ENCODE measurements around the gene CYTH2.

The CYTH2 gene

DNA sequence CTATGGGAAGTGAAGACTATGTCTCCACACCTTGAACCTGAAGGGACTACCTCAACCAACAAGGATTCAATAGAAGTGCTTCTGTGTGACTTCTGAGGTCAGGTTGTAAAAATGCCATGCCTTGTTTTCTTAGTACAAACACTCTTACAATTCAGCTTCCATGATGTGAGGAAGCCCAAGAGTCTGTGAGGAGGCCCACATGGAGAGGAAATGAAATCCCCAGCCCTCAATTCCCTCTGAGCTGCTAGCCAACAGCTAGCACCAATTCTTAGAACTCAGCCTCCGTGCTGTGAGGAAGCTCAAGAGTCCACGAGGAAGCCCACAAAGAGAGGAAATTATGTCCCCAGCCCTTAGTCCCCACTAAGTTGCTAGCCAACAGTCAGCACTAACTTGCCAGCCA, 55.1 kb downstream of the CYTH2 start:
- Histone ChIP-seq H3K27ac (ENCODE audit: low read depth, low read length) (no peak overlapping the region), H3K36me3 (ENCODE audit: insufficient read depth, low read length) (no peaks in the 10 kb centered on the region), H3K9me3 (ENCODE audit: low read length) (peaks cover 4% of the 10 kb centered on the region), H3K4me1 (ENCODE audit: insufficient read depth, low read length) (no peaks in the 10 kb centered on the region), H3K9ac (ENCODE audit: low read length) (no peak overlapping the region), H3K27me3 (ENCODE audit: control insufficient read depth in 1 of 2, insufficient read depth in 2 of 2, low read length in 2 of 2) (no peaks in the 10 kb centered on the region), H3K4me3 (ENCODE audit: low read depth in 1 of 2, low read length in 2 of 2) (no peak overlapping the region)

DNA sequence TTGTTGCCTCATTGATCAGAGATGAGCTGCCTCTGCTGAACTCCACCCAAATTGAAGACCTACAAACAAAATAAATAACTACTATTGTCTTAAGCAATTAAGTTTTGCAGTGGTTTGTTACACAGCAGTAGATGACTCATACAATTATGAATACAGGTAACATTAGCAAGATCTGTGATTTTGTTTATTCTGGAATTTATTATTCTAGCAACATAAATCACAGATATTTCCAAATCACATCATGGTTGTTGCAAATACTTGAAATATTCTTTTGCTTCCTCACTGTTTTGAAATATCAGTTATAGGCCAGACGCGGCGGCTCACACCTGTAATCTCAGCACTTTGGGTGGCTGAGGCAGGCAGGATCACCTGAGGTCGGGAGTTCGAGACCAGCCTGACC, 55.6 kb downstream of the CYTH2 start:
- peaks cover 4% of the 10 kb centered on the region for H3K9me3 ChIP-seq (ENCODE audit: low read length)
- H3K4me1 ChIP-seq (ENCODE audit: insufficient read depth, low read length) = no peaks in the 10 kb centered on the region
- H3K4me3 ChIP-seq (ENCODE audit: low read depth in 1 of 2, low read length in 2 of 2) = no peak overlapping the region
- H3K27ac ChIP-seq (ENCODE audit: low read depth, low read length) = no peak overlapping the region
- no peaks in the 10 kb centered on the region for H3K27me3 ChIP-seq (ENCODE audit: control insufficient read depth in 1 of 2, insufficient read depth in 2 of 2, low read length in 2 of 2)
- H3K9ac ChIP-seq (ENCODE audit: low read length) = no peak overlapping the region
- H3K36me3 ChIP-seq (ENCODE audit: insufficient read depth, low read length) = no peaks in the 10 kb centered on the region

DNA sequence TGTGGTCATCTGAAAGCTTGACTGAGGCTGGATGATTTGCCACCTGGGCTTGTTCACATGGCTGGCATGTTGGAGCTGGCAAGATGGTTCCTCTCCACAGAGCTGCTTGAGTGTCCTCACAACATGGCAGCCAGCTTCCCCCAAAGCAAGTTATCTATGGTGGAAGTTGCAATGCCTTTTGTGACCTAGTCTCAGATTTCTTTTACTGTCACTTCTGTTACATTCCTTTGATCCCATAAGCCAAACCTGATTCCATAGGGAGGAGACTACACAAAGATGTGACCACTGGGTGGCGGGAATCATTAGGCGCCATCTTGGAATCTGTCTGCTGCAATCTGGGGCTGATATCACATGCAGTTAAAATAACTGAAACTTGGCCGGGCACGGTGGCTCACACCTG, 60.0 kb downstream of the CYTH2 start:
- H3K36me3 ChIP-seq (ENCODE audit: insufficient read depth, low read length) = no peaks in the 10 kb centered on the region
- no peaks in the 10 kb centered on the region for H3K4me1 ChIP-seq (ENCODE audit: insufficient read depth, low read length)
- H3K27me3 ChIP-seq (ENCODE audit: control insufficient read depth in 1 of 2, insufficient read depth in 2 of 2, low read length in 2 of 2) = no peaks in the 10 kb centered on the region
- H3K9me3 ChIP-seq (ENCODE audit: low read length) = peaks cover 2% of the 10 kb centered on the region
- H3K9ac ChIP-seq (ENCODE audit: low read length) = no peak overlapping the region
- H3K27ac ChIP-seq (ENCODE audit: low read depth, low read length) = no peak overlapping the region
- no peak overlapping the region for H3K4me3 ChIP-seq (ENCODE audit: low read depth in 1 of 2, low read length in 2 of 2)

DNA sequence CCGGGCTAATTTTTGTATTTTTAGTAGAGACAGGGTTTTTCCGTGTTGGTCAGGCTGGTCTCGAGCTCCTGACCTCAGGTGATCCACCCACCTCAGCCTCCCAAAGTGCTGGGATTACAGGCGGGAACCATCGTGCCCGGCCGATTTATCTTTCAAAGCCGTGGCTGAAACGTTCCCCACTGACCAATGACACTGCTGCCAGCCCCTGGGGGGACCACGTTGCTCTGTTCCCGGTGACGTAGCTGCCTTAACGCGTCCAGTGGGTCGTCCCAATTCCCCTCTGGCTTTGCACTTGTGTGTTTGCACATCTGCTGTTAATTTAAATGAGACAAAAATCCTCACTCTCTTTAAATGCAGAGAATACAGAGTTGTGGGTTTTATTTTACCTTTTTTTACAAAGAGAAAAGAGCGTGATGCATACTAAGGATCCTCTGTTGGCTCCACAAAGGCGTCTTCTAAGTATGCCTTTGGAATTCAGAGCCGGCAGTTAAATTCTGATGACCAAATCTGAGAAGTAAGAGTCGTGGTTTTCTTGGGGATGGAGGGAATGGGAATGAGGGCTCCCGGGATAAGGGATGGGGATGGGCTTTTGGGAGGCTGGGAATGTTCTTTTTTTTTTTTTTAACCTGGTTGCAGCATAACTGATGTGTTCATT, 61.0 kb downstream of the CYTH2 start:
- no peak overlapping the region for H3K9ac ChIP-seq (ENCODE audit: low read length)

DNA sequence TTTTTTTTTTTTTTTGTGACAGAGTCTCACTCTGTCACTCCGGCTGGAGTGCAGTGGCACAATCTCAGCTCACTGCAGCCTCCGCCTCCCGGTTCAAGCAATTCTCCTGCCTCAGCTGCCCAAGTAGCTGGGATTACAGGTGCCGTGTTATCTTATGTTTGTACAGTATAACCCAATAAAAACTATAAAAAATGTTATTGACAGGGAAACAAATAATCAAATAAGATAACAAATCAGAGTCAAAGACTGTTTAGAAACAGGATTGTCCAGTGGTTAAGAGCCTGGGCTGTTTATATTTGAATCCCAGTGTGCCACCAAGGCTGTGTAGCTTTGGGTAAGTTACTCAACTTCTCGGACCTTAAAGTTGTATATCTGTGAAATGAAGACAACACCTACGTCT, 61.6 kb downstream of the CYTH2 start:
- Histone ChIP-seq H3K4me3 (ENCODE audit: low read depth in 1 of 2, low read length in 2 of 2) (no peak overlapping the region), H3K9me3 (ENCODE audit: low read length) (no peaks in the 10 kb centered on the region), H3K36me3 (ENCODE audit: insufficient read depth, low read length) (no peaks in the 10 kb centered on the region), H3K27me3 (ENCODE audit: control insufficient read depth in 1 of 2, insufficient read depth in 2 of 2, low read length in 2 of 2) (no peaks in the 10 kb centered on the region), H3K9ac (ENCODE audit: low read length) (no peak overlapping the region), H3K27ac (ENCODE audit: low read depth, low read length) (no peak overlapping the region), H3K4me1 (ENCODE audit: insufficient read depth, low read length) (no peaks in the 10 kb centered on the region)

More for the DNA sequence above, 61.0 kb downstream of the CYTH2 start:
- no peaks in the 10 kb centered on the region for H3K9me3 ChIP-seq (ENCODE audit: low read length)
- H3K27ac ChIP-seq (ENCODE audit: low read depth, low read length) = no peak overlapping the region
- no peaks in the 10 kb centered on the region for H3K4me1 ChIP-seq (ENCODE audit: insufficient read depth, low read length)
- H3K4me3 ChIP-seq (ENCODE audit: low read depth in 1 of 2, low read length in 2 of 2) = no peak overlapping the region
- no peaks in the 10 kb centered on the region for H3K36me3 ChIP-seq (ENCODE audit: insufficient read depth, low read length)
- no peaks in the 10 kb centered on the region for H3K27me3 ChIP-seq (ENCODE audit: control insufficient read depth in 1 of 2, insufficient read depth in 2 of 2, low read length in 2 of 2)

All from muscle layer of colon (tissue), 2 donors.